ENCODE measurements around the gene TOLLIP. TPM values are rescaled to one million over a fixed set of nuclear protein-coding genes. Genes with fewer than 3 reads are reported as not detected.
A peak's percentile ranks its signal among the peaks of the same experiment; 100 is the strongest.

Gene TOLLIP
- total RNA-seq, 1 donor from 2014 or later, result 58.4 TPM

GRCh38 chr11:1239596-1240205 lies 69.7 kb downstream of the TOLLIP start:
- H3K27ac Mint-ChIP-seq (ENCODE audit: unreplicated experiment), result no peak overlapping the region
- H3K4me1 Mint-ChIP-seq (ENCODE audit: low read depth), result no peaks in the 10 kb centered on the region
- H3K4me3 Mint-ChIP-seq (ENCODE audit: unreplicated experiment), result no peak overlapping the region
- no peaks in the 10 kb centered on the region for H3K36me3 Mint-ChIP-seq (ENCODE audit: low read depth)
- peaks cover 2% of the 10 kb centered on the region for H3K27me3 Mint-ChIP-seq (ENCODE audit: low read depth)
- DNase-seq (ENCODE audit: low spot score), result no peak
- no peak for TF ChIP-seq CTCF (IDR thresholded peaks at IDR 0.05)
- no peaks in the 10 kb centered on the region for H3K9me3 Mint-ChIP-seq (ENCODE audit: low read depth)

GRCh38 chr11:1238767-1239595 lies 70.5 kb downstream of the TOLLIP start:
- no peak for TF ChIP-seq CTCF (IDR thresholded peaks at IDR 0.05)
- no peak overlapping the region for H3K27ac Mint-ChIP-seq (ENCODE audit: unreplicated experiment)
- H3K4me1 Mint-ChIP-seq (ENCODE audit: low read depth), result no peaks in the 10 kb centered on the region
- peaks cover 2% of the 10 kb centered on the region for H3K27me3 Mint-ChIP-seq (ENCODE audit: low read depth)
- H3K4me3 Mint-ChIP-seq (ENCODE audit: unreplicated experiment), result no peak overlapping the region
- no peaks in the 10 kb centered on the region for H3K36me3 Mint-ChIP-seq (ENCODE audit: low read depth)
- no peak for DNase-seq (ENCODE audit: low spot score)
- H3K9me3 Mint-ChIP-seq (ENCODE audit: low read depth), result no peaks in the 10 kb centered on the region

GRCh38 chr11:1237851-1238250 lies 71.6 kb downstream of the TOLLIP start:
- no peak overlapping the region for H3K27ac Mint-ChIP-seq (ENCODE audit: unreplicated experiment)
- no peaks in the 10 kb centered on the region for H3K9me3 Mint-ChIP-seq (ENCODE audit: low read depth)
- no peak overlapping the region for H3K4me3 Mint-ChIP-seq (ENCODE audit: unreplicated experiment)
- peaks cover 2% of the 10 kb centered on the region for H3K27me3 Mint-ChIP-seq (ENCODE audit: low read depth)
- no peaks in the 10 kb centered on the region for H3K4me1 Mint-ChIP-seq (ENCODE audit: low read depth)
- DNase-seq (ENCODE audit: low spot score), result peak; percentile 82
- H3K36me3 Mint-ChIP-seq (ENCODE audit: low read depth), result no peaks in the 10 kb centered on the region
- TF ChIP-seq CTCF (IDR thresholded peaks at IDR 0.05), result no peak

- TF ChIP-seq CTCF (IDR thresholded peaks at IDR 0.05), result no peak
- Mint-ChIP-seq H3K9me3 (ENCODE audit: low read depth) (no peaks in the 10 kb centered on the region), H3K4me1 (ENCODE audit: low read depth) (no peaks in the 10 kb centered on the region), H3K36me3 (ENCODE audit: low read depth) (no peaks in the 10 kb centered on the region), H3K27ac (ENCODE audit: unreplicated experiment) (no peak overlapping the region), H3K4me3 (ENCODE audit: unreplicated experiment) (no peak overlapping the region), H3K27me3 (ENCODE audit: low read depth) (peaks cover 2% of the 10 kb centered on the region)
- DNase-seq (ENCODE audit: low spot score), result peak; percentile 86
These were observed 72.3 kb downstream of the TOLLIP start for GRCh38 chr11:1237128-1237580.

- Mint-ChIP-seq H3K4me1 (ENCODE audit: low read depth) (no peaks in the 10 kb centered on the region), H3K27me3 (ENCODE audit: low read depth) (peaks cover 2% of the 10 kb centered on the region), H3K27ac (ENCODE audit: unreplicated experiment) (no peak overlapping the region), H3K4me3 (ENCODE audit: unreplicated experiment) (no peak overlapping the region), H3K36me3 (ENCODE audit: low read depth) (no peaks in the 10 kb centered on the region), H3K9me3 (ENCODE audit: low read depth) (no peaks in the 10 kb centered on the region)
- DNase-seq (ENCODE audit: low spot score), result peak; percentile 87
- no peak for TF ChIP-seq CTCF (IDR thresholded peaks at IDR 0.05)
These were observed 72.9 kb downstream of the TOLLIP start for GRCh38 chr11:1236316-1237127.
